MM.1S (cell line): ENCODE results near the gene PCA3.

Source experiments
- EZH2 ChIP-seq: fragments of 300-600 bp; sonication (generic); optimal IDR thresholded peaks from 2 replicates; pipeline ENCODE3; 2017; ENCODE audit warnings: low read depth, mild to moderate bottlenecking, antibody characterized with exemption, low read length, mixed read lengths
- EZH2phosphoT487 ChIP-seq: fragments of 300-600 bp; sonication (generic); IDR thresholded peaks from 2 replicates; pipeline ENCODE4 v1.6.1; 2018; ENCODE audit warnings: antibody characterized with exemption, low read length
- TF ChIP-seq, protein P1 (sequence below): fragments of 300-600 bp; sonication (generic); IDR thresholded peaks from 2 replicates; pipeline ENCODE4 v1.5.1; 2016; ENCODE audit warnings: antibody characterized with exemption, low read length, mixed read lengths

DNA sequence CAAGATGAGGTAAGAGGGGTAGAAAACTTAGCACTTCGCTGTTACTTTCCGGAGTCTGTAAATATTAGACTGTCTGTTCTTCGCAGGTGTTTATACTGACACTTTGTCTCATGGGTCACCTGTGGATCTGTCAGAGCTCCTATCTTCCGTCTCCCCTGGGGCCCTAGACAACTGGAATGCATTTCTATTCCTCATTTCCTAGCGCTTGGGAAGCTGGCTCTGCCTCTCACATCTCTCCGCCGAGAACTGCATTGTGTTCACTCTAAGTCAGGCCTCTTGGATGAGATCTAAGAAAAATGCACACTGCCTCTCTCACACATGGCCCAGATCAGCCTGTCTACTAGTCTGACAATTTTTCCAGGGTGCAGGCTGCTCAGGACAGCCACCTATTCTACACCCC lies 39.5 kb downstream of the PCA3 start:
- TF ChIP-seq, protein P1, sequence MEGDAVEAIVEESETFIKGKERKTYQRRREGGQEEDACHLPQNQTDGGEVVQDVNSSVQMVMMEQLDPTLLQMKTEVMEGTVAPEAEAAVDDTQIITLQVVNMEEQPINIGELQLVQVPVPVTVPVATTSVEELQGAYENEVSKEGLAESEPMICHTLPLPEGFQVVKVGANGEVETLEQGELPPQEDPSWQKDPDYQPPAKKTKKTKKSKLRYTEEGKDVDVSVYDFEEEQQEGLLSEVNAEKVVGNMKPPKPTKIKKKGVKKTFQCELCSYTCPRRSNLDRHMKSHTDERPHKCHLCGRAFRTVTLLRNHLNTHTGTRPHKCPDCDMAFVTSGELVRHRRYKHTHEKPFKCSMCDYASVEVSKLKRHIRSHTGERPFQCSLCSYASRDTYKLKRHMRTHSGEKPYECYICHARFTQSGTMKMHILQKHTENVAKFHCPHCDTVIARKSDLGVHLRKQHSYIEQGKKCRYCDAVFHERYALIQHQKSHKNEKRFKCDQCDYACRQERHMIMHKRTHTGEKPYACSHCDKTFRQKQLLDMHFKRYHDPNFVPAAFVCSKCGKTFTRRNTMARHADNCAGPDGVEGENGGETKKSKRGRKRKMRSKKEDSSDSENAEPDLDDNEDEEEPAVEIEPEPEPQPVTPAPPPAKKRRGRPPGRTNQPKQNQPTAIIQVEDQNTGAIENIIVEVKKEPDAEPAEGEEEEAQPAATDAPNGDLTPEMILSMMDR: no peak
- TF ChIP-seq EZH2 (no peak), EZH2phosphoT487 (no peak)
